Measurements from ENCODE around the gene CCDC91. TPM values are rescaled to one million over a fixed set of nuclear protein-coding genes. Genes with fewer than 3 reads are reported as not detected.
A peak's percentile ranks its signal among the peaks of the same experiment; 100 is the strongest.

CCDC91 gene
- total and polyA plus RNA-seq, 5 experiments from 2014 or later, result 57.7 to 84.6 (median 73.5) TPM

DNA sequence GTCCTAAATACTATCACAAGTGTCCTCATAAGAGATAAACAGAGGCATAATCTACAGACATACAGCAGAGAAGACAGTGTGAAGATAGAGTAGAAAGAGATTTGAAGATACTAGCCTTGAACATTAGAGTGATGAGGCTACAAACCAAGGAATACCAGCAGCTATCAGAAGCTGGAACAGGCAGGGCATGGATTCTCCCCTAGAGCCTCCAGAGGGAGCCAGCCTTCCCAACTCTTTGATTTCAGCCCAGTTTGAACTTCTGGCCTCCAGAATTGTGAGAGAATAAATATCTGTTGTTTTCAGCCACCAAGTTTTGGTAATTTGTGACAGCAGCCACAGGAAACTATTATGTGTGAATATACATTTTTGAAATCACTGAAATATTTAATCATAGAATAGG lies 47.2 kb downstream of the CCDC91 start:
- ATAC-seq (no peak), DNase-seq (no peak)
- Mint-ChIP-seq H3K27me3 (no peaks in the 10 kb centered on the region), H3K4me3 (no peak overlapping the region), H3K4me1 (peaks cover 8 to 32% (median 23%) of the 10 kb centered on the region in 4 donors), H3K36me3 (no peaks in the 10 kb centered on the region), H3K27ac (no peak overlapping the region), H3K9me3 (no peaks in the 10 kb centered on the region)
- POLR2A ChIA-PET, result no interaction called here

GRCh38 chr12:28239918-28240317 lies 49.7 kb downstream of the CCDC91 start:
- DNase-seq (no peak), ATAC-seq (no peak)
- peaks cover 0 to 3% (median 0%) of the 10 kb centered on the region in 3 donors for H3K36me3 Mint-ChIP-seq
- H3K4me1 Mint-ChIP-seq, result peaks cover 6 to 21% (median 20%) of the 10 kb centered on the region in 4 donors
- no peak overlapping the region for H3K27ac Mint-ChIP-seq
- H3K27me3 Mint-ChIP-seq, result no peaks in the 10 kb centered on the region
- POLR2A ChIA-PET, result no interaction called here
- no peak overlapping the region for H3K4me3 Mint-ChIP-seq
- no peaks in the 10 kb centered on the region for H3K9me3 Mint-ChIP-seq

DNA sequence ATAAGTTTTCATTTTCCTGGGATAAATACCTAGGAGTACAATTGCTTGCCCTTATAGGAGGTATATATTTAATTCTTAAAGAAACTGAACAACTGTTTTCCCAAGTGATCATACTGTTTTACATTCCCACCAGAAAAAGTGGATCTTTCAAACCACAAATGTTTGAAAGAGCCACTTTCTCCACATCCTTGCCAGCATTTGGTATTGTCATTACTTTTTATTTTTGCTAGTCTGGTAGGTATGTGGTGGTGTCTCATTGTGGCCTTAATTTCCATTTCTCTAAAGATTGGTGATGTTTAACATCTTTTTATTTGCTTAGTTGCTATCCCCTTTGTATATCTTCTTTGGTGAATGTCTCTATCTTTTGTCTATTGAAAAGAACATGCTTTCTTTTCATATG lies 50.6 kb downstream of the CCDC91 start:
- POLR2A ChIA-PET, result no interaction called here
- no peak overlapping the region for H3K27ac Mint-ChIP-seq

DNA sequence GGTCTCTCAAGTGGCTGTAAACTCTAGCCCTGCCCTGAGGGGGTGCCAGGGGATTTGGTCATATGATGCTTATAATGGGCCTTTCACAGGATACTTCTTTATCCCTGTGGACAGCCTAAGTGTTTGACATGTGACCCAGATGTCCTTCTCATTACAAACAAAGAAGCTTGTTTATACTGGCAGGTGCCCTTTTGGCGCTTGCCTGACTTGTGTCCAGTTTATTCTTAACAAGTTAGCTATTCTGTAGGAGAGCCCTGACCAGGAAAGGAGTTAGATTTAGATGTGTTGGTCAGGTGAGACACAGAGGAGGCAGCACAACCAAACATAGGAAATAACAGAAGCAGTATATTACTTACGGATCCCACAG lies 51.9 kb downstream of the CCDC91 start:
- Mint-ChIP-seq H3K27ac (peak overlapping the region in 1 of 10 donors; percentile 44), H3K27me3 (no peaks in the 10 kb centered on the region), H3K9me3 (no peaks in the 10 kb centered on the region), H3K4me1 (peaks cover 10 to 27% (median 21%) of the 10 kb centered on the region in 4 donors), H3K36me3 (peaks cover 0 to 3% (median 0%) of the 10 kb centered on the region in 3 donors), H3K4me3 (peak overlapping the region in 1 of 10 donors; percentile 12)
- POLR2A ChIA-PET, result no interaction called here
- DNase-seq (no peak), ATAC-seq (no peak)

More for the DNA sequence above, 50.6 kb downstream of the CCDC91 start:
- Mint-ChIP-seq H3K4me3 (no peak overlapping the region), H3K4me1 (peaks cover 6 to 18% (median 13%) of the 10 kb centered on the region in 4 donors), H3K9me3 (no peaks in the 10 kb centered on the region), H3K36me3 (peaks cover 0 to 3% (median 0%) of the 10 kb centered on the region in 3 donors), H3K27me3 (no peaks in the 10 kb centered on the region)
- no peak for ATAC-seq
- no peak for DNase-seq

GRCh38 chr12:28242496-28243309 lies 52.4 kb downstream of the CCDC91 start:
- Mint-ChIP-seq H3K36me3 (peaks cover 0 to 3% (median 0%) of the 10 kb centered on the region in 3 donors), H3K27me3 (no peaks in the 10 kb centered on the region), H3K4me3 (peak overlapping the region in 1 of 10 donors; percentile 12), H3K27ac (peak overlapping the region in 2 of 10 donors; percentile 42 to 44), H3K9me3 (no peaks in the 10 kb centered on the region), H3K4me1 (peaks cover 14 to 32% (median 26%) of the 10 kb centered on the region in 4 donors)
- ATAC-seq (no peak), DNase-seq (no peak)
- POLR2A ChIA-PET, result no interaction called here

- H3K9me3 Mint-ChIP-seq, result no peaks in the 10 kb centered on the region
- POLR2A ChIA-PET, result no interaction called here
- H3K27ac Mint-ChIP-seq, result no peak overlapping the region
- no peak overlapping the region for H3K4me3 Mint-ChIP-seq
- ATAC-seq (no peak), DNase-seq (no peak)
- peaks cover 17 to 35% (median 31%) of the 10 kb centered on the region in 4 donors for H3K4me1 Mint-ChIP-seq
- H3K36me3 Mint-ChIP-seq, result peaks cover 0 to 3% (median 0%) of the 10 kb centered on the region in 3 donors
- no peaks in the 10 kb centered on the region for H3K27me3 Mint-ChIP-seq
Observed at GRCh38 chr12:28243310-28243633, 53.0 kb downstream of the CCDC91 start.

DNA sequence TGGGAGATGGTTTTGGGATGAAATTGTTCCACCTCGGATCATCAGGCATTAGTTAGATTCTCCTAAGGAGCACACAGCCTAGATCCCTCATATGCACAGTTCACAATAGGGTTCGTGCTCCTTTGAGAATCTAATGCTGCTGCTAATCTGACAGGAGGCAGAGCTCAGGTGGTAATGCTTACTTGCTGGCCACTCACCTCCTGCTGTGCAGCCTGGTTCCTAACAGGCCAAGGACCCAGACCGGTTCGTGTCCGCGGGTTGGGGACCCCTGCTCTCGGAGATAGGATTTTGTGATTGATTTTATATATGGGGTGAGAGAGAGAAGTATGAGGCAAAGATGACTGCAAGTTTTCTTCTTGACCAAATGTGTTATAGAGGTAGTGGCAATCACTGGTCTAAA lies 57.5 kb downstream of the CCDC91 start:
- H3K27me3 Mint-ChIP-seq, result no peaks in the 10 kb centered on the region
- peaks cover 34 to 71% (median 66%) of the 10 kb centered on the region in 4 donors for H3K4me1 Mint-ChIP-seq

GRCh38 chr12:28248555-28249145 lies 58.4 kb downstream of the CCDC91 start:
- Mint-ChIP-seq H3K4me3 (peak overlapping the region in 8 of 10 donors; percentile 5 to 51 (median 22)), H3K4me1 (peaks cover 41 to 75% (median 71%) of the 10 kb centered on the region in 4 donors), H3K27me3 (no peaks in the 10 kb centered on the region), H3K9me3 (no peaks in the 10 kb centered on the region), H3K27ac (peak overlapping the region; percentile 15 to 77 (median 68)), H3K36me3 (peaks cover 0 to 3% (median 0%) of the 10 kb centered on the region in 3 donors)
- ATAC-seq (peak in 1 of 2 donors; percentile 43), DNase-seq (no peak)
- POLR2A ChIA-PET, result interaction anchor here (1.0 kb wide), 1 partner anchor 25 kb away, joined by 4 read pairs; no protein-coding TSS in a partner anchor

More for the DNA sequence above, 57.5 kb downstream of the CCDC91 start:
- Mint-ChIP-seq H3K4me3 (peak overlapping the region in 3 of 10 donors; percentile 9 to 16 (median 12)), H3K27ac (peak overlapping the region in 7 of 10 donors; percentile 54 to 77 (median 71)), H3K9me3 (no peaks in the 10 kb centered on the region), H3K36me3 (peaks cover 0 to 3% (median 0%) of the 10 kb centered on the region in 3 donors)
- ATAC-seq (no peak), DNase-seq (no peak)
- POLR2A ChIA-PET, result no interaction called here

DNA sequence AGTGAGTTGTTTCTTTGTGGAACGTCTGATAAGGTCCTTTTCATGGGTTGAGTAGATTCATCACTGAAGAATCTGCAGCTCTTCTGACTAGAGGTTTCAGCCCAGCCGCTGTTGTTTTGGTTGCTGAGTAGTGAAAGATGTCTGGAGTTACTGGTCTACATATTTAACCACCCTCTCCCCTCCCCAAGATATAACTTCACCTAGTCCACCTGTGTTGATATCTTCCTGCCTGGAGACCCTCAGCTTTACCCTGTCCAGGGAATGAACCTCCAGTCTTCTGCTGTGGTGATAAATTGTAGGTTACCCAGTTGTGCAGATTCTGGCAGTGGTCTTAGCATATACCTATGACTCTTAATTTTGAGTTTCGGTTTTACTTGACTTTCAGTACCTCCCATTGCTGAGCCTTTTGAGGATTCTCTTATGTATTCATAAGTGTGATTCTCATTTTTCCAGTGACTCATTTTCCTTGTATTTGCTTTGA lies 62.9 kb downstream of the CCDC91 start:
- DNase-seq (peak in 1 of 10 donors; percentile 18), ATAC-seq (peak; percentile 38 to 68)
- Mint-ChIP-seq H3K9me3 (no peaks in the 10 kb centered on the region), H3K4me1 (peaks cover 31 to 58% (median 56%) of the 10 kb centered on the region in 4 donors), H3K27ac (peak overlapping the region in 9 of 10 donors; percentile 22 to 81 (median 33)), H3K27me3 (no peaks in the 10 kb centered on the region), H3K36me3 (peaks cover 0 to 10% (median 2%) of the 10 kb centered on the region in 3 donors), H3K4me3 (peak overlapping the region; percentile 26 to 83 (median 62))
- POLR2A ChIA-PET, result interaction anchor here (0.6 to 1.3 kb wide), 2 partner anchors 62 to 229 kb away, joined by 3 to 4 read pairs; no protein-coding TSS in a partner anchor

DNA sequence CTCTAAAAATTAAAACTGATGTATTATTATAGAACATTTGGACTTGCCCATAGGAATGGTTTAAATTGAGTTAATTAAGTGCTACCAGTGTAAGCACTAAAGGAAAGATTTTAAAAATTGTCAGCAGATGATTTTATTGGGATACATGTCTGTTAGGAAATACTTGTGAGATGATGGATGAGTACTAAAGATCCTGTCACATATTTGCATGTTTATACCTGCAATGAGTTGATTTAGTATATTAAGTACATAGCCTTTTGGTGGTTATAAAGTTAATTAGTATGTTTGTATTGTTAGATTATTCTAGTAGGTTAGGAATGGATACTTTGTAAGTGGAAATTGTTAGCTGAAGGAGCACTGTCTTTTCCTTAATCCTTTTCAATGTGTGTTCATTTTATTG lies 67.2 kb downstream of the CCDC91 start:
- H3K9me3 Mint-ChIP-seq, result no peaks in the 10 kb centered on the region
- no peak overlapping the region for H3K4me3 Mint-ChIP-seq
- H3K27ac Mint-ChIP-seq, result peak overlapping the region in 1 of 10 donors; percentile 80
- DNase-seq, result no peak
- POLR2A ChIA-PET, result no interaction called here
- no peaks in the 10 kb centered on the region for H3K27me3 Mint-ChIP-seq
- ATAC-seq, result no peak
- H3K4me1 Mint-ChIP-seq, result peaks cover 15 to 18% (median 16%) of the 10 kb centered on the region in 4 donors
- H3K36me3 Mint-ChIP-seq, result peaks cover 8 to 41% (median 27%) of the 10 kb centered on the region in 3 donors

DNA sequence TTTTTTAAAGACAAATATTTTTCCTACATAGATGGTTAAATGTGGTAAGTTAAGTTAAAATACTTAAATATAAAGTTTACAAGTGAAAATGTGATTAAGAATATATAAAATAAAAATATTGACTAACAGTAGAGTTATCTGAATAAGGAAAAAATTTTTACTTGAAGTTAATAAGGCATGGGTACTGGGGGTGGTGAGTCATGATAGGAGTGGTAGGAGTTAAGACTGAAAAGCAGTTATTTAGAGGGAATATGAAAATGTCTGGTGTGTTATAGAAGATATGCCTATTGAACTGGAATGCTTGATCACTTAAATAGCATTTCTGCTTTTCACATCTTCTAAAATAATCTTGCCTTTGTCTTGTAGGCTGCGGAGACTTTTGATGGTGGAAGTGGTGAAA lies 68.7 kb downstream of the CCDC91 start:
- no peak for DNase-seq
- Mint-ChIP-seq H3K27me3 (no peaks in the 10 kb centered on the region), H3K9me3 (peaks cover 0 to 1% (median 0%) of the 10 kb centered on the region in 9 donors), H3K4me1 (peaks cover under 1 to 5% (median 2%) of the 10 kb centered on the region in 4 donors), H3K27ac (peak overlapping the region in 1 of 10 donors; percentile 4), H3K4me3 (no peak overlapping the region), H3K36me3 (peaks cover 8 to 49% (median 32%) of the 10 kb centered on the region in 3 donors)
- POLR2A ChIA-PET, result no interaction called here
- ATAC-seq, result no peak

DNA sequence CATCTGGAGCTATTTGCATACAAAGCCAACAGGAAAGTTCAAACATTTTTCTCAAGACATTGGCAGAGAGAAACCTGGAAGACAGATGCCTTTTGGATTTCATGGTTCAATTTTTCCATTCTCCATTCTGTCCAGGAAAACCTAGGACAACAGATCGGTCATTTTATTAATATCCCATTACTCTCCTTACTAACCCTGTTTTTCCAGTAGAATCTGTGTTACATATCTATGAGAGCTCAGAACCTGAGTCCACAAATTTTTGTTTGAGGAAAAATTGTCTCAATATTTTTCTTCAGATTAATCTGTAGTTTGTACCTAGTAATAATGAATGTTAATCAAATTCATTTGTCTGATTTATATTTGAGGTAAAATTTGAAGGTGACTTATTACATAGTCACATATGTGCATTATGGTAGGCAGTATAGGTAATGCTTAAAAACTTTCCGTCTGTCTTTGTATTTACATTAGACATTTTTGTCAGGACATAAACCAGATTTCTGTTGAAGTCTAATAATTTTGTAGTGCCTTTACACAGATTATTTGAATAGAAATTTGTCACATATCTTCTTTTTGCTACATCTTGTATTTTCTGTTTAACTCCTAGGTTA lies 75.3 kb downstream of the CCDC91 start:
- POLR2A ChIA-PET, result no interaction called here
- DNase-seq (no peak), ATAC-seq (no peak)
- no peaks in the 10 kb centered on the region for H3K27me3 Mint-ChIP-seq
- peaks cover 16 to 47% (median 41%) of the 10 kb centered on the region in 3 donors for H3K36me3 Mint-ChIP-seq
- no peak overlapping the region for H3K27ac Mint-ChIP-seq
- H3K9me3 Mint-ChIP-seq, result peaks cover 0 to 13% (median 9%) of the 10 kb centered on the region in 9 donors
- H3K4me3 Mint-ChIP-seq, result no peak overlapping the region
- H3K4me1 Mint-ChIP-seq, result peaks cover 0 to 9% (median 3%) of the 10 kb centered on the region in 4 donors
